Activated CD8-positive, alpha-beta memory T cell treated with anti-CD3 and anti-CD28 coated beads, Interleukin-2, amount 50 U/mL, for 4 hours (primary cell): ENCODE results near the gene ABCA9.
"Not testable (repeated sequence)": the region's sequence is repeated elsewhere in the genome, so short reads cannot be mapped to it uniquely, and the experiment has no call there.

Experiments used
- DNase-seq: peaks from one replicate; pipeline ENCODE4 v3.0.0-alpha.2; 2020

Gene ABCA9, protein sequence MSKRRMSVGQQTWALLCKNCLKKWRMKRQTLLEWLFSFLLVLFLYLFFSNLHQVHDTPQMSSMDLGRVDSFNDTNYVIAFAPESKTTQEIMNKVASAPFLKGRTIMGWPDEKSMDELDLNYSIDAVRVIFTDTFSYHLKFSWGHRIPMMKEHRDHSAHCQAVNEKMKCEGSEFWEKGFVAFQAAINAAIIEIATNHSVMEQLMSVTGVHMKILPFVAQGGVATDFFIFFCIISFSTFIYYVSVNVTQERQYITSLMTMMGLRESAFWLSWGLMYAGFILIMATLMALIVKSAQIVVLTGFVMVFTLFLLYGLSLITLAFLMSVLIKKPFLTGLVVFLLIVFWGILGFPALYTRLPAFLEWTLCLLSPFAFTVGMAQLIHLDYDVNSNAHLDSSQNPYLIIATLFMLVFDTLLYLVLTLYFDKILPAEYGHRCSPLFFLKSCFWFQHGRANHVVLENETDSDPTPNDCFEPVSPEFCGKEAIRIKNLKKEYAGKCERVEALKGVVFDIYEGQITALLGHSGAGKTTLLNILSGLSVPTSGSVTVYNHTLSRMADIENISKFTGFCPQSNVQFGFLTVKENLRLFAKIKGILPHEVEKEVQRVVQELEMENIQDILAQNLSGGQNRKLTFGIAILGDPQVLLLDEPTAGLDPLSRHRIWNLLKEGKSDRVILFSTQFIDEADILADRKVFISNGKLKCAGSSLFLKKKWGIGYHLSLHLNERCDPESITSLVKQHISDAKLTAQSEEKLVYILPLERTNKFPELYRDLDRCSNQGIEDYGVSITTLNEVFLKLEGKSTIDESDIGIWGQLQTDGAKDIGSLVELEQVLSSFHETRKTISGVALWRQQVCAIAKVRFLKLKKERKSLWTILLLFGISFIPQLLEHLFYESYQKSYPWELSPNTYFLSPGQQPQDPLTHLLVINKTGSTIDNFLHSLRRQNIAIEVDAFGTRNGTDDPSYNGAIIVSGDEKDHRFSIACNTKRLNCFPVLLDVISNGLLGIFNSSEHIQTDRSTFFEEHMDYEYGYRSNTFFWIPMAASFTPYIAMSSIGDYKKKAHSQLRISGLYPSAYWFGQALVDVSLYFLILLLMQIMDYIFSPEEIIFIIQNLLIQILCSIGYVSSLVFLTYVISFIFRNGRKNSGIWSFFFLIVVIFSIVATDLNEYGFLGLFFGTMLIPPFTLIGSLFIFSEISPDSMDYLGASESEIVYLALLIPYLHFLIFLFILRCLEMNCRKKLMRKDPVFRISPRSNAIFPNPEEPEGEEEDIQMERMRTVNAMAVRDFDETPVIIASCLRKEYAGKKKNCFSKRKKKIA (N-terminal part only)

DNA sequence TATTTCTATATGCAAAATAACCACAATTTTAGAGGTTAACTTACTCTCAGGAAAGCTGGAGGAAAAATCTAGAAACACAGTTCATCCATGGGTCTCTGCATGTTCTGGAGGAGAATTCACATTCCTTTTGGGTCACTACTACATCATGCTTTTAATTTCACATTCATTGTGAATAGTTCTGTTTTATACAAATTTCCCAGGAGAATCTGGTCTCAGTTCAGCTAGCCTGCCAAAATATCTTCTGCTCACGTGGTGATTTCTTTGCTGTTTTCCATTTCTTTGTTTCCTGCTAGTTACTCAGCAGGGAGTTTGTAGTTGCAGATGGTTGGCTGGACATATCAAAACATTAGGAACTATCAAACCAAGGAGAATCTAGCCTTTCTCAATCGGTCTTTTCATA, at the start of gene ABCA9:
TSS of gene ABCA9 (minus strand) at position 106 of the 400 bp plus-strand sequence. CDS start 9,801 bp downstream, outside the sequence.
- DNase-seq = no peak

DNA sequence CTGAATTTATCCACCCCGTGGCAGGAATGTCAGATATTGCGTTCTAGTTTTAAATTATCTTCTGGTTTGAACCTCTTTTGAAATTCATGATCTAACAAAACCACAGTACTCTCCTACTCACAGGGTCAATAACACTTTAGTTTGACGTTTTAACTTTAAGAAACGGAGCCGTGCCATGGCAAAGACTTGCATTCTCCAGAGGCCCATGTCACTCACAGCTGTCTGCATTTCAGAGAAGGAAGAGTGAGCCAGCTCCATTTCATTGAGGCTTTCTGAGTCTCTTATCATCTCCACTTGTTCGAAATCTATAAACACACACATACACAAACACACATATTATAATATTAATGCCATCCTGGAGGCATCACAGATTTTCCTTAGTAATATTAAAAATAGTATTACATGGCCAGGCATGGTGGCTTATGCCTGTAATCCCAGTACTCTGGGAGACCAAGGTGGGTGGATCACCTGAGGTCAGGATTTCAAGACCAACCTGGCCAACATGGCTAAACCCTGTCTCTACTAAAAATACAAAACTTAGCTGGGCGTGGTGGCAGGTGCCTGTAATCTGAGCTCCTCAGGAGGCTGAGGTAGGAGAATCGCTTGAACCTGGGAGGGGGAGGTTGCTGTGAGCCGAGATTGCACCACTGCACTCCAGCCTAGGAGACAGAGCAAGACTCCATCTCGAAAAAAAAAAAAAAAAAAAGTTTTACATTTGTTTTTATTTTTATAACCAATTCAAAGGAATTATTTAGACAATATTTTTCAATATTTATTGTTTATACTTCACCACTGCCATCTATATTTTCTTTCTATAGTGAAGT, 45.4 kb upstream of the ABCA9 start:
- no peak for DNase-seq

DNA sequence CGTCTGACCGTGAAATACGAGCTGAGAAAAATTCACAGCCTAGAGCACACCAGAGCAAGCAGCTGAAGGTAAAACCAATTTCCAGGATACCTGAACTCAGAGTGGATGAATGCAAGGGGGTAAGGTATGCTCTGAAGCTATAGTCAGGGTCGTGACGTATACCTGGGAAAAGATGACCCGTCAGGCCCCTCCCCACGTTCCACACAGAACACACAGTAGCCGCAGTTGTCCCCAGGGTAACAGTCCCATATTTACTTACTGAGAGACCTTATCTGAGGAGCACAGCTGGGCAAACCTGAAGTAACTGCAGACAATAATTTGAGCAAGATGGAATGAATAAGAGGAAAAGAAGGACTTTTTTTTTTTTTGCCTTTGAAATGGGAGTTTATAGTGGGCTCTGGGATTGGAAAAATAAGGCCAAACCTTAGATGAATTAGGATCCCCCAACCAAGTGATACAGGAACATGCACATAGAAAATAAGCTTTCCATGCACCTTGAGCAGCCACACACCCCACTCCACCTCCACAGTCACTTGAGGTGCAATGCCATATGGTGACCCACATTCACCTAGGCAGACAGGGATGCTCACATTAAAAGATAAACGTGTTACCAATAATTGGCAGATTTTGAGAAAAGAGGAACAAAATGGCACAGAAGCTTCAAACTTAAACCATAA, 43.0 kb upstream of the ABCA9 start:
- DNase-seq = no peak

DNA sequence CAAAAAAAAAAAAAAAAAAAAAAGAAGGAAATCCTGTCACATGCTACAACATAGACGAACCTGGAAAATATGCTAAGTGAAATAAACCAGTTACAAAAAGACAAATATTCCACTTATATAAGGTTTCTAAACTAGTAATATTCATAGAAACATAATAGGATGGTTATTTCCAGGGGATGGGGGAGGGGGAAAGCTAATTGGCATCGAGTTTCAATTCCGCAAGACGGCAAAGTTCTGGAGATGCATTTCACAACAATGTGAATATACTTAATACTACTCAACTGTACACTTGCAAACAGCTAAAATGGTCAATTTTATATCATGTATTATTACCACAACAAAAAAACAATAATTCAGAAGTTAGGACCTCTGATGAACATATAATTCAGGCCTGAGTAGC, 37.9 kb upstream of the ABCA9 start:
- DNase-seq = no peak

DNA sequence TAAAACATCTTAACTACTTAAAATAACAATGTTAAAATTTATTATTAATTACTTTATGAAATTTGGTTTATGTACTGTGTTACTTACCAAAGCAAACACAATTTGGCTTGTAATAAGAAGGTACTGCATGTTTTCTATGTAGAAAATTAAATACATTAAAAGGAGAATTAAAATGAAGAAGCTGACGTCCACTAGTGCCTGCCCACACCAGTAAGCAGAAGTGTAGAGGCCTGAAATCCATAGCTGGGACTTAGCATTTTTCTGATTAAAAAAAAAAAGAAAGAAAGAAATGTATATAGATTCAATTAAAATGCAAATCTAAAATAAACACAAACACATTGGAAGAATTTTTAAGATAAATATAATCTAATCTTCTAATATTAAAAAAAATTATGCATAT, 35.8 kb upstream of the ABCA9 start:
- DNase-seq = no peak

DNA sequence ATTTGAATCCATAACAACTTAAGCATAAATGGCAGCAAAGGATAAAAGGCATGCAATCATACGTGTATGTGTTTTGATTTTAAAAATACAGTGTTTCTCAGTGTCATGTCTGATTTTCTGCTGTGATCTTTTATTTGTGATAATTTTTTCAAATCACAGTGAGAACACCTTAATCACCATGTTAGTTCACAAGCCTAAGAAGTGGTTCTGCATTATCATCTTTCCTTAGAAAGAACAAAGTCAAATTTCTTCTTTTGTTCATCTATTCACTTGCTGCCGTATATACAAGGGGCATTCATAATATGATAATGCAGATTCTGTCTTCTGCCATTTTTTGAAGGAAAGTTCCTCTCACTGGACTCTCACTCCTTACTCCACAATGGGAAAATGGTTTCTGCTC, 33.3 kb upstream of the ABCA9 start:
- DNase-seq = no peak

DNA sequence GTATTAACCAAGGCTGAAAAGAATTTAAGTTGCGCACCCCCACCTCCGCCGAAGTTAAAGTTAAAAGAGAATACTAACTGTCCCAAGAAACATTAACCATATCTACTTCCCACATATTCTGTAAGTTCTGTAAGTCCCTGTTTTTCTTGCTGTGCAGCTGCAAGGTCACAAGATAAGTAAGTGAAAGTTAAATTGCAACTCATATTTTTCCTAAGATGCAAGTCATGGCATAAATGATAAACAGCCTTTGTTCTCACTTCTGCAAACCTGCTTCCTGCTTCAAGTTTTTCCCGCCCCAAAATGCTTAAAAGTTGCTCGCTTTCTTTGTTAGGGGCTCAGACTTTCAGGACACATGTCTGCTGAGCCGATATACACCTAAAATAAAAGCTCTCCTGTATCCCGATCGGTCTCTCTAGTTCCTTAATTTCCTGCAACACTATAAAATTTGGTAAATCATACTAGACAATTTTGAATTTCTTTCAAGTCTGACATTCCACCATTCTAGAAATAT, 32.6 kb upstream of the ABCA9 start:
- DNase-seq = no peak

DNA sequence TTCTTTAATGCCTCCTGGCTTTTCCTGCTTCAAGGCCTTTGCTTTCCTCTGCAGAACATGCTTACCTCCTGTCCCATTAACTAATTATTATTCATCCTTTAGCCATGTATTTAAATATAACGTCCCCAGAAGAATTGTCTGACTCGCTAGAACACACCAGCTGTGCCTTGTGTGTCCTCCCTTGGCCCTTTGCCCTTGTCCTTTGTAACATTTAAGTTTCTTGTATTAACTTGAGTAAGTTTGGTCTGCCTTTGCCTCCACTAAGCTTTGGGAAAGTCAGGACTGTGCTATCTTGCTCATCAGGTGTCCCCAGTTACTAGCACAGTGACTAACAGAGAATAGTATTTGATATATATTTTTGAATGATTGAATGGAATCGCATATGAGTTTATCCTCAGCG, 29.6 kb upstream of the ABCA9 start:
- DNase-seq = no peak

DNA sequence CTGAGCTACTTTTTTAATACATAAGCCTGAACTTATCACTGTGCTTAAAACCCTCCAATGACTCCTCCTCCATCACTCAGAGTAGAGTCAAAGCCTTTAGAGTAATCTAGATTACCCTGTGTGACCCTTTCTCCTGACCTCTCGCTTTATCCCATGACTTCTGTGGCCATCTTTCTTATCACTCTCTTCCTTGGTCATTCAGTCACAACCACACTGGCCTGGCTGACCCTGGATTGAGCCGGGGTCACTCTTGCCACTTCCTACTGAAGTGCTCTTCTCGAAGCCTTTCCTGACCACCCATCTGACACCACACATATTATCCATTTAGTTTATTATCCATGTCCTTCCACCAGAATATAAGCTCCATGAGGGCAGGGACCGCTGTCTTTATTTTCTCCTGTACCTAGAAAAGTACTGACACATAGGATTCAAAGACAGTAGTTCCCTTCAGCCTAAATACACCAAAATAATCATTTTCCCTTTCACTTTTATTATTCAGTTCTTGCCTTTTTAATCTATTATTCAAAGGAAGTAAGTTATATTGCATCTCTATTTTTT, 28.0 kb upstream of the ABCA9 start:
- no peak for DNase-seq

DNA sequence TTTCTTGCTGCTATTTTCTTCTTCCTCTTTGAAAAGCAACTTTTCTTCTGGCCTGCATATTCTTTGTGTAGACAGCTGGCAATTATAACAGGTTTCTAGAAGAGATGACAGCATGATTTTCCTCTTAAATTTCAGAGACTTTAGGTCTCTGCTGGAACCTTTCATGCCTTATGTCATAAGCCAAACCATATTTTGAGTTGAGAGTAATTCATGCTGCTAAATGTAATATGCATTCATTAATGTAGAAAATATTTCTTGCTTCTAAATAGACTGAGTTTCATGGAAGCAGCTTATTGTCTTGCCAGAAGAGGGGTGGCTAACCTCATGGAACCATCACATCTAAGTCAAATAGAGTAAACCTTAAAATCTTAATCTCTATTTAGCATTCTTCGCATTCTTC, 25.9 kb upstream of the ABCA9 start:
- DNase-seq = no peak

DNA sequence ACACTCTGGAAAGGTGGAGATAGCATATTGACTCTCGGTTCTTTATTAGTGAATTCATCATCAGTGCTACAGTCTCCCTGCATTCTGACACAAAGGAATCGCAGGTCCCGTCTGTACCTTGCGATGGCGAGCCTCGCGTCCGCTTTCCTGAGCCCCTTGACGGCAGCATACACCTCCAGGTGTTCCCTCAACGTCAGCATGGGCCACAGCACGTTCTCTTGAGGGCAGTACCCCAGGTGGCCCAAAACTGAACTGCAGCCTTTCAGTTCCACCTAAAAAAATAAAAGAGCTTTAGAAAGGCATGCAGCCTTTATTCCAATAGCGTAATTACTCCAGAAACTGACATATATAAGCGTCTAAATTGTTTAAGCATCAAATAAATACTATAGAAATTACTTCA, 24.2 kb upstream of the ABCA9 start:
- no peak for DNase-seq

DNA sequence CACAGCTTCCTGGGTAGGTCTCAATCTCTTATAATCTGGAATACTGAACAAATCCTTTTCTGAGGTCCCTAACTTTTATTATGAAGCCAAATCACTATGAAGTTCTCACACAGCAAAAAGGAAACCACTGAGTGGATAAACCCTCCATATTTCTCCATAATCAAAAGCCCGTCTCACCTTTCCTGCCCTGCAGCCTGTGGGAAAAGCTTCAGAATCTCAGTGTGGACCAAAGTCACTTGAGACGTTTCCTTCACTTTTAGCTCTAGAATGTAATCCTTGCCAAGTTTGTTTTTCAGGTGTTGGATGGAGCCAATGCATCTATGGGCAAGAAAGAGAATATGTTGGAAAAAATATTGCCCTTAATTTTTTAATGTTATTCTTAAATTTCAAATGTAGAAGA, 22.0 kb upstream of the ABCA9 start:
- no peak for DNase-seq

DNA sequence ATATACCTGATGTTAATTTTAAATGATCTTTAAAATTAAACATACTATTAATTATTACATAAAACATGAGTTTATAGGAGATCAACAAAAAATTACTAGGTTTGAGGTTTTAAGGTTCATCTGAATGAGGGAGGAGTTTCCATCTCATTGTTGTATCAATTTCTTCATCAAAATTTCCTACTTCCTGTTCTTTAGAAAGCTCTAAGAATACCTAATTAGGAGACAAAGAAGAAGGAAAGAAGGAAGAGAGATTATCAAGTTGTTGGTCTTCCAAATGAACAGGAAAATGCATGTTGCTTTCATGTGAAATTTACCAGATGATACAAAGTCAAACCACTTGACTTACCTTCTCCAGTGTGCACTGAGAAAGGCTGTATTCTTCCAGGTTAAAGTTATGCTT, 18.1 kb upstream of the ABCA9 start:
- no peak for DNase-seq

DNA sequence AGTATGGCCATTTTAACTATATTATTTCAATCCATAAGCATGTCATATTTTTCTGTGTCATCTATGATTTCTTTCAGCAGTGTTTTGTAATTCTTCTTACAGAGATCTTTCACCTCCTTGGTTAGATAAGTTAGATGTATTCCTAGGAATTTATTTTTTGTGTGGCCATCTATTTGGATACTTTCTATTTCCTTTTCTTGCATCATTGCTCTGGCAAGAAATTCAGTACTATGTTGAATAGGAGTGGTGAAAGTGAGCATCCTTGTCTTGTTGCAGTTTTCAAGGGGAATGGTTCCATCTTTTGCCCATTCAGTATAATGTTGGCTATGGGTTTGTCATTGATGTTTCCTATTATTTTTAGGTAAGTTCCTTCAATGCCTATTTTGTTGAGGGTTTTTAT, 15.1 kb upstream of the ABCA9 start:
- no peak for DNase-seq

DNA sequence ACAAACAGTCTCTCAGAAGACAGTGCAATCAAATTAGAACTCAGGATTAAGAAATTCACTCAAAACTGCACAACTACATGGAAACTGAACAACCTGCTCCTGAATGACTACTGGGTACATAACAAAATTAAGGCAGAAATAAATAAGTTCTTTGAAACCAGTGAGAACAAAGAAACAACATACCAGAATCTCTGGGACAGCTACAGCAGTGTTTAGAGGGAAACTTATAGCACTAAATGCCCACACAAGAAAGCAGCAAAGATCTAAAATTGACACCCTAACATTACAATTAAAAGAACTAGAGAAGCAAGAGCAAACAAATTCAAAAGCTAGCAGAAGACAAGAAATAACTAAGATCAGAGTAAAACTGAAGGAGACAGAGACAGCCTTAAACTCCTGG, 12.7 kb upstream of the ABCA9 start:
- not testable (repeated sequence) for DNase-seq

DNA sequence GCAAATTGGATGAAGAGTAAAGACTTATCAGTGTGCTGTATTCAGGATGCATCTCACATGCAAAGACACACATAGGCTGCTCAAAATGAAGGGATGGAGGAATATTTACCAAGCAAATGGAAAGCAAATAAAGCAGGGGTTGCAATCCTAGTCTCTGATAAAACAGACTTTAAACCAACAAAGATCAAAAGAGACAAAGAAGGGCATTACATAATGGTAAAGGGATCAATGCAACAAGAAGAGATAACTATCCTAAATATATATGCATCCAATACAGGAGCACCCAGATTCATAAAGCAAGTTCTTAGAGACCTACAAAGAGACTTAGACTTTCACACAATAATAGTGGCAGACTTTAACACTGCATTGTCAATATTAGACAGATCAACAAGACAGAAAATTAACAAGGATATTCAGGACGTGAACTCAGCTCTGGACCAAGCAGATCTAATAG, 12.1 kb upstream of the ABCA9 start:
- not testable (repeated sequence) for DNase-seq

DNA sequence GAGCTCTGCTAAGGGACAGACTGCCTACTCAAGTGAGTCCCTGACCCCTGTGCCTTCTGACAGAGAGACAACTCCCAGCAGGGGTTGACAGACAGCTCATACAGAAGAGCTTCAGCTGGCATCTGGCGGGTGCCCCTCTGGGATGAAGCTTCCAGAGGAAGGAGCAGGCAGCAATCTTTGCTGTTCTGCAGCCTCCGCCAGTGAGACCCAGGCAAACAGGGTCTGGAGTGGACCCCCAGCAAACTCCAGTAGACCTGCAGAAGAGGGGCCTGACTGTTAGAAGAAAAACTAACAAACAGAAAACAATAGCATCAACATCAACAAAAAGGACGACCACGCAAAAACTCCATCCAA, 10.5 kb upstream of the ABCA9 start:
- DNase-seq = not testable (repeated sequence)

DNA sequence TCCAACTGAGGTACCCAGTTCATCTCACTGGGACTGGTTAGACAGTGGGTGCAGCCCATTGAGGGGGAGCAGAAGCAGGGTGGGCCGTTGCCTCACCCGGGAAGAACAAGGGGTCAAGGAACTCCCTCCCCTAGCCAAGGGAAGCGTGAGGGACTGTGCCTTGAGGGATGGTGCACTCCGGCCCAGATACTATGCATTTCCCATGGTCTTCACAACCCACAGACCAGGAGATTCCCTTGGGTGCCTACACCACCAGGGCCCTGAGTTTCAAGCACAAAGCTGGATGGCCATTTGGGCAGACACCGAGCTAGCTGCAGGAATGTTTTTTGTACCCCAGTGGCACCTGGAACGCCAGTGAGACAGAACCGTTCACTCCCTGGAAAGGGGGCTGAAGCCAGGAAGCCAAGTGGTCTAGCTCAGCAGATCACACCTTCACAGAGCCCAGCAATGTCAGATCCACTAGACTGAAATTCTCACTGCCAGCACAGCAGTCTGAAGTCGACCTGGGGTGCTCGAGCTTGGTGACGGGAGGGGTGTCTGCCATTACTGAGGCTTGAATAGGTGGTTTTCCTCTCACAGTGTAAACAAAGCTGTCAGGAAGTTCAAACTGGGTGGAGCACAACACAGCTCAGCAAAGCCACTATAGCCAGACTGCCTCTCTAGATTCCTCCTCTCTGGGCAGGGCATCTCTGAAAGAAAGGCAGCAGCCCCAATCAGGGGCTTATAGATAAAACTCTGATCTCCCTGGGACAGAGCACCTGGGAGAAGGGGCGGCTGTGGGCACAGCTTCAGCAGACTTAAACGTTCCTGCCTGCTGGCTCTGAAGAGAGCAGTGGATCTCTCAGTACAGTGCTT, 9.9 kb upstream of the ABCA9 start:
- not testable (repeated sequence) for DNase-seq

DNA sequence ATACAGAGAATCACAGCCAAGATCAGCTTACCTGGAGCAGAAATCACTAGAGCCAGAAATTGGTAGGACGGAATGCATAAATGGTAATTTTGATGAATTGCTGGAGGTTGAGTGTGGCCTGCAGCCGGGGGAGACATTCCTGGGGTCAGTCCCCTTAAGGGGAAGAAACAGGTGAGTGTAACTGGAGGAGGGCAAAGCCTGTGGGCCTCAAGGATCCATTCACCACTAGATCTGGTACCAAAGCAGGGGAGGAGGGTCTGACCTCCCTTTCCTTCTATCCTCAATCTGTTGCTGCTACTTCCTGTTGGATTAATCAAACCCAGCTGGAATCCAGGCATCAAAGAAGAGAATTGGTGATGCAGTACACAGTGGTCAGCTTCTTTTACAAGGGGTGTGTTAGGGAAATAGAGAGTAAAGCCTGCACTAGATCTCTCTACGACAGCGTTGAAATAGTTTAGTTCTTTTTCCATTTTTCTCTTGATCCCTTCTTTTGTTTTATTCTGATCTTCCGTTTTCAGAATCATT, 8.6 kb upstream of the ABCA9 start:
- no peak for DNase-seq
